Neural cell (in vitro differentiated cells): ENCODE results near the gene SPATA31D3.

ENCODE experiments used
- CTCF ChIP-seq: fragments of 450-650 bp; IDR thresholded peaks from 2 replicates; pipeline ENCODE4 v1.5.1; 2014; ENCODE audit warnings: antibody characterized with exemption, mild to moderate bottlenecking, moderate library complexity; ENCODE audit not compliant: poor library complexity, severe bottlenecking
- EP300 ChIP-seq: fragments of 450-650 bp; conservative IDR thresholded peaks from 2 replicates; pipeline ENCODE4 v1.6.1; 2014; ENCODE audit warnings: antibody characterized with exemption, mild to moderate bottlenecking, moderate library complexity; ENCODE audit not compliant: poor library complexity, severe bottlenecking
- EZH2 ChIP-seq: fragments of 200-600, 300-800 bp; shearing (Covaris generic), sonication (generic); IDR thresholded peaks from 2 replicates; pipeline ENCODE4 v1.6.1; 2014; ENCODE audit warnings: antibody characterized with exemption, low read length, borderline replicate concordance, mild to moderate bottlenecking; ENCODE audit not compliant: insufficient read depth, poor library complexity, severe bottlenecking
- REST ChIP-seq: IDR thresholded peaks from 2 replicates; pipeline ENCODE4 v1.6.1; 2012; ENCODE audit warnings: borderline replicate concordance
- SMC3 ChIP-seq: fragments of 450-650 bp; conservative IDR thresholded peaks from 2 replicates; pipeline ENCODE4 v1.6.1; 2014; ENCODE audit warnings: antibody characterized with exemption, mild to moderate bottlenecking, moderate library complexity; ENCODE audit not compliant: poor library complexity
- TAF1 ChIP-seq: IDR thresholded peaks from 2 replicates; pipeline ENCODE4 v1.6.1; 2012; ENCODE audit warnings: low read depth

- no peak for TF ChIP-seq REST
- no peak for TF ChIP-seq CTCF
- TF ChIP-seq EZH2: no peak
- no peak for TF ChIP-seq TAF1
- TF ChIP-seq EP300: no peak
- TF ChIP-seq SMC3: no peak
These were observed 33.1 kb downstream of the SPATA31D3 start for GRCh38 chr9:81976351-81976750.
